ENCODE data around the gene LIN52. TPM values are rescaled to one million over a fixed set of nuclear protein-coding genes. Genes with fewer than 3 reads are reported as not detected.
A peak's percentile ranks its signal among the peaks of the same experiment; 100 is the strongest.
"Not testable (repeated sequence)": the region's sequence is repeated elsewhere in the genome, so short reads cannot be mapped to it uniquely, and the experiment has no call there.

LIN52 gene
- total RNA-seq, 2 donors from 2014 or later = 3.5 to 7.5 TPM

DNA sequence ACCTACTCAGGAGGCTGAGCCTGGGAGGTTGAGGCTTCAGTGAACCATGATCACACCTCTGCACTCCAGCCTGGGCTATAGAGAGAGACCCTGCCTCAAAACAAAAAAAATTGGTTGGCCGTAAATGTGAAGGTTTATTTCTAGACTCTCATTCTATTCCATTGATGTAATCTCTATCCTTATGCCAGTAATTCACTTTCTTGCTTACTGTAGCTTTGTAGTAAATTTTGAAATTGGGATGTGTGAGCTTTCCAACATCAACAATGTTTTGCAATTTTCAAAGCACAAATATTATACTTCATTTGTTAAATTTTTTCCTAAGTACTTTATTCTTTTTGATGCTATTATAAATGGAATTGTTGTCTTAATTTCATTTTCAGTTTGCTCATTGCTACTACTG is 24.6 kb downstream of the LIN52 start:
- intact Hi-C loops (cut with DNase I) = no loop called here
- no peak overlapping the region for H3K4me3 ChIP-seq
- no peaks in the 10 kb centered on the region for H3K9me3 ChIP-seq
- H3K4me1 ChIP-seq = no peaks in the 10 kb centered on the region
- no peak overlapping the region for H3K9ac ChIP-seq (ENCODE audit: low read depth in 2 of 2, low read length in 2 of 2)
- DNase-seq = no peak
- no peaks in the 10 kb centered on the region for H3K36me3 ChIP-seq
- TF ChIP-seq, protein P1, sequence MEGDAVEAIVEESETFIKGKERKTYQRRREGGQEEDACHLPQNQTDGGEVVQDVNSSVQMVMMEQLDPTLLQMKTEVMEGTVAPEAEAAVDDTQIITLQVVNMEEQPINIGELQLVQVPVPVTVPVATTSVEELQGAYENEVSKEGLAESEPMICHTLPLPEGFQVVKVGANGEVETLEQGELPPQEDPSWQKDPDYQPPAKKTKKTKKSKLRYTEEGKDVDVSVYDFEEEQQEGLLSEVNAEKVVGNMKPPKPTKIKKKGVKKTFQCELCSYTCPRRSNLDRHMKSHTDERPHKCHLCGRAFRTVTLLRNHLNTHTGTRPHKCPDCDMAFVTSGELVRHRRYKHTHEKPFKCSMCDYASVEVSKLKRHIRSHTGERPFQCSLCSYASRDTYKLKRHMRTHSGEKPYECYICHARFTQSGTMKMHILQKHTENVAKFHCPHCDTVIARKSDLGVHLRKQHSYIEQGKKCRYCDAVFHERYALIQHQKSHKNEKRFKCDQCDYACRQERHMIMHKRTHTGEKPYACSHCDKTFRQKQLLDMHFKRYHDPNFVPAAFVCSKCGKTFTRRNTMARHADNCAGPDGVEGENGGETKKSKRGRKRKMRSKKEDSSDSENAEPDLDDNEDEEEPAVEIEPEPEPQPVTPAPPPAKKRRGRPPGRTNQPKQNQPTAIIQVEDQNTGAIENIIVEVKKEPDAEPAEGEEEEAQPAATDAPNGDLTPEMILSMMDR (IDR thresholded peaks at IDR 0.05) = no peak
- H3K27ac ChIP-seq = no peak overlapping the region
- no peaks in the 10 kb centered on the region for H3K27me3 ChIP-seq

DNA sequence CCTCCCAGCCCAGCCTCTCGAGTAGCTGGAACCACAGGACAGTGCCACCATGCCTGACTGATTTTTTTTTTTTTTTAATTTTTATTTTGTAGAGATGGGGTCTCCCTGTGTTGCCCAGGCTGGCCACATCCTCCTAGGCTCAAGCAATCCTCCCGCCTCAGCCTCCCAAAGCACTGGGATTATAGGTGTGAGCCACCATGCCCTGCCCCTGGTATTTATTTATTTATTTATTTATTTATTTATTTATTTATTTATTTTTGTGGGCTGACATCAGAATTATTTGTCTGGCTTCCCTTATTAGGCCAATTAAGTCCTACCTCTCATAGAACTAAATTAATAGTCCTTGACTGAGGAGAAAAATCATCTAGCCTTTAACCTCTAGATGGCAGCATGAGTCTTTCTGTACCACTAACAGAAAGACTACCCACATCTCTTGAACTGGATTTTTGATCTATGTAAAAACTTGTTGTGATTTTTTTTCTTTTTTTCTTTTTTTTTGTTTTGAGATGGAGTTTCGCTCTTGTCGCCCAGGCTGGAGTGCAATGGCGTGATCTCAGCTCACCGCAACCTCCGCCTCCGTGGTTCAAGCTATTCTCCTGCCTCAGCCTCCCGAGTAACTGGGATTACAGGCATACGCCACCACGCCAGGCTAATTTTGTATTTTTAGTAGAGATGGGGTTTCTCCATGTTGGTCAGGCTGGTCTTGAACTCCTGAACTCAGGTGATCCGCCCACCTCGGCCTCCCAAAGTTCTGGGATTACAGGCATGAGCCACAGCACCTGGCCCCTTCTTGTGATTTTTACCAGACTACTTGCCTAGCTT is 26.9 kb downstream of the LIN52 start:
- not testable (repeated sequence) for H3K36me3 ChIP-seq, DNase-seq

DNA sequence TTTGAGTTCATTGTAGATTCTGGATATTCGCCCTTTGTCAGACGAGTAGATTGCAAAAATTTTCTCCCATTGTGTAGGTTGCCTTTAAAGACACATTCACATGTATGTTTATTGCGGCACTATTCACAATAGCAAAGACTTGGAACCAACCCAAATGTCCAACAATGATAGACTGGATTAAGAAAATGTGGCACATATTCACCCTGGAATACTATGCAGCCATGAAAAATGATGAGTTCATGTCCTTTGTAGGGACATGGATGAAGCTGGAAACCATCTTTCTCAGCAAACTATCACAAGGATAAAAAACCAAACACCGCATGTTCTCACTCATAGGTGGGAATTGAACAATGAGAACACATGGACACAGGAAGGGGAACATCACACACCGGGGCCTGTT is 40.7 kb downstream of the LIN52 start:
- DNase-seq; H3K9ac ChIP-seq (ENCODE audit: low read depth in 2 of 2, low read length in 2 of 2); H3K4me3 ChIP-seq; H3K27me3 ChIP-seq; H3K4me1 ChIP-seq; intact Hi-C loops (cut with DNase I); H3K27ac ChIP-seq; H3K36me3 ChIP-seq; H3K9me3 ChIP-seq: not testable (repeated sequence)

More for the DNA sequence above, 26.9 kb downstream of the LIN52 start:
- not testable (repeated sequence) for H3K27me3 ChIP-seq; H3K9ac ChIP-seq (ENCODE audit: low read depth in 2 of 2, low read length in 2 of 2); H3K4me3 ChIP-seq; H3K4me1 ChIP-seq; H3K27ac ChIP-seq; H3K9me3 ChIP-seq
- intact Hi-C loops (cut with DNase I) = loop anchor here (2.0 kb wide), 1 partner anchor 143 kb away; no protein-coding TSS in a partner anchor

DNA sequence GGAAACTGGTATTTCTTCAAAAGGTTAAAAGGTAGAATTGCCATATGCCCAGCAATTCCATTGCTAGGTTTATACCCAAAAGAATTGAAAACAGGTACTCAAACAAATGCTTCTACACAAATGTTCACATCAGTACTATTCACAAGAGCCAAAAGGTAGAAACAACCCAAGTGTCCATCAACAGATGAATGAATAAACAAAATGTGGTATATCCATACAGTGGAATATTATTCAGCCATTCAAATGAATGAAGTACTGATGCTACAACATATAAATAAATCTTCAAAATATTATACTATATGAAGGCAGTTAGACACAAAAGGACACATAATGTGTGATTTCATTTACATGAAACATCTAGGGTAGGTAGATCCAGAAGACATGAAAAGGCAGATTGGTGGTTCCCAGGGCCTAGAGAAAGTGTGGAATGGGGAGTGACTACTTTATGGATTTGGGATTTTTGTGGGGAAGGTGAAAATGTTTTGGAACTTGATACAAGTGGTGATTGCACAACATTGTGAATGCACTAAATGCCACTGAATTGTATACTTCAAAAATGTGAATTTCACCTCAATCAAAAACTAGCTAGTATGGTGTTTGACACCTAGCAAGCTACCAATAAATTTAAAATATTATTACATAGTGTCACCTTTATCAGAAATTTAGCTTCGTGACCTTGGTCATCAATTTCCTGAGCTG is 41.7 kb downstream of the LIN52 start:
- intact Hi-C loops (cut with DNase I) = no loop called here
- Histone ChIP-seq H3K9me3 (no peaks in the 10 kb centered on the region), H3K4me1 (no peaks in the 10 kb centered on the region), H3K36me3 (no peaks in the 10 kb centered on the region), H3K4me3 (no peak overlapping the region), H3K27me3 (no peaks in the 10 kb centered on the region), H3K9ac (ENCODE audit: low read depth in 2 of 2, low read length in 2 of 2) (no peak overlapping the region), H3K27ac (no peak overlapping the region)
- no peak for DNase-seq
- TF ChIP-seq, protein P1 (IDR thresholded peaks at IDR 0.05) = no peak

DNA sequence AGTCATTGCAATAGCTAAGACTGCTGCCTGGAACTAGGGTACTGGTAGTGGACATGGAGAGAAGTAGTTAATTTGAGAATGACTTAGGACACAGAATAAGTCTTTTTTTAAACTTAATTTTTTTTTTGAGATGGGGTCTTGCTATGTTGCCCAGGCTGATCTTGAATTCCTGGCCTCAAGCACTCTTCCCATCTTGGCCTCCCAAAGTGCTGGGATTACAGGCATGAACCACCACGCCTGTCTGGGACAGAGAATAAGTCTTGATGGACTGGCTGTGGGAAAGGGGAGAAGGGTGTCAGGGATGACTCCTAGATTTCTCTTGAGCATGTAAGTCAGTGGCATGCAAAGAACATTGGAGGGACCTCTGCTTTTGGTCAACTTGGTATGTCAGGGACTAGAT is 42.9 kb downstream of the LIN52 start:
- Histone ChIP-seq H3K4me1 (no peaks in the 10 kb centered on the region), H3K36me3 (no peaks in the 10 kb centered on the region), H3K9ac (ENCODE audit: low read depth in 2 of 2, low read length in 2 of 2) (no peak overlapping the region), H3K4me3 (no peak overlapping the region), H3K9me3 (no peaks in the 10 kb centered on the region), H3K27me3 (no peaks in the 10 kb centered on the region), H3K27ac (no peak overlapping the region)
- TF ChIP-seq, protein P1 (IDR thresholded peaks at IDR 0.05) = no peak
- DNase-seq = no peak
- intact Hi-C loops (cut with DNase I) = no loop called here

DNA sequence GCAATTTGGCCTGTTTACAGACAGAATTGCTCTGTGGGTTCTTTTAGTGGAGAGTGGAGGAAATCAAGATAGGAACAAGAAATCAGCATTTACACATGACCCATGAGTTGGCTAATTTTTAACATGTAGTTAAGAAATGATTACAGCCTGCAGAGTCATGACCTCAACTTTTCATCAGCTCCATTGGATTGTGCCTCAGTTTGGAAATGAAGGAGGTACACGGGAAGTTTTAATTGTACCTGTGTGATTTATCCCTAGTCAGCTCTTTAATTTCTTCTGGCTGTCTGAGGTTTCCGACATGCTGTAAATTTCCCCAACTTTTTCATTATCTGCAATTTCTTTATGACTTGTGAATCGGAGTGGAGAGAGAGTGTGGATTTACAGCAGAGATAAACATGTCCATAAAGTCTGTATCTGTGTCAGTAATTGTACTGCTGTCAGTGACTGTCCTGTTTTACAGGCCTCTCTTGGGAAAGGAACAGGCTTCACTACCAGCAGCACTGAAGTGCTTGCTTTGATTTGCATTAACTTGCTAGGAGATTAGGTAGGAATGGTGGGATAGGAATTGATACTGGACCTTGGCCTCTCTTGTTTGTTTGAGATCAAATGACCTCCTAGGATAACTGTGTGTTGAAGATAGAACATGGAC is 49.2 kb downstream of the LIN52 start:
- H3K4me1 ChIP-seq = no peaks in the 10 kb centered on the region
- TF ChIP-seq, protein P1 (IDR thresholded peaks at IDR 0.05) = no peak
- H3K9me3 ChIP-seq = no peaks in the 10 kb centered on the region
- H3K27me3 ChIP-seq = no peaks in the 10 kb centered on the region
- peak overlapping the region in 1 of 2 donors; percentile 31 for H3K9ac ChIP-seq (ENCODE audit: low read depth in 2 of 2, low read length in 2 of 2)
- H3K36me3 ChIP-seq = no peaks in the 10 kb centered on the region
- DNase-seq = peak; percentile 24
- no peak overlapping the region for H3K4me3 ChIP-seq
- peak overlapping the region; percentile 67 for H3K27ac ChIP-seq
- intact Hi-C loops (cut with DNase I) = no loop called here

Data from colonic mucosa (tissue), 4 donors.